Globus pallidus (tissue), 1 donor: ENCODE data around the gene PPP2R5E.

ENCODE experiments used
- DNase-seq: peaks from one replicate; pipeline ENCODE4 v3.0.0-alpha.2; 2015; ENCODE audit warnings: low spot score

PPP2R5E gene

GRCh38 chr14:63432228-63432627 is 110.9 kb downstream of the PPP2R5E start:
- peak; percentile 39 for DNase-seq

- peak; percentile 52 for DNase-seq
Measured at GRCh38 chr14:63431466-63431865, 111.7 kb downstream of the PPP2R5E start.

GRCh38 chr14:63428486-63428885 is 114.7 kb downstream of the PPP2R5E start:
- no peak for DNase-seq

GRCh38 chr14:63426838-63427352 is 116.3 kb downstream of the PPP2R5E start:
- no peak for DNase-seq

- DNase-seq, result no peak
Measured at GRCh38 chr14:63423889-63424288, 119.3 kb downstream of the PPP2R5E start.

GRCh38 chr14:63423381-63423780 is 119.8 kb downstream of the PPP2R5E start:
- no peak for DNase-seq

- DNase-seq, result no peak
Measured at GRCh38 chr14:63421919-63422318, 121.3 kb downstream of the PPP2R5E start.

GRCh38 chr14:63421226-63421625 is 122.0 kb downstream of the PPP2R5E start:
- no peak for DNase-seq

- DNase-seq, result no peak
Measured at GRCh38 chr14:63418020-63418419, 125.2 kb downstream of the PPP2R5E start.

- no peak for DNase-seq
Measured at GRCh38 chr14:63413009-63413408, 130.2 kb downstream of the PPP2R5E start.

GRCh38 chr14:63406333-63406732 is 136.8 kb downstream of the PPP2R5E start:
- no peak for DNase-seq

- no peak for DNase-seq
Measured at GRCh38 chr14:63405715-63406114, 137.5 kb downstream of the PPP2R5E start.

- DNase-seq, result no peak
Measured at GRCh38 chr14:63404906-63405305, 138.3 kb downstream of the PPP2R5E start.

- DNase-seq, result no peak
Measured at GRCh38 chr14:63401646-63402045, 141.5 kb downstream of the PPP2R5E start.

- no peak for DNase-seq
Measured at GRCh38 chr14:63398952-63399351, 144.2 kb downstream of the PPP2R5E start.

- no peak for DNase-seq
Measured at GRCh38 chr14:63394841-63395240, 148.3 kb downstream of the PPP2R5E start.

GRCh38 chr14:63394432-63394831 is 148.7 kb downstream of the PPP2R5E start:
- DNase-seq, result no peak

GRCh38 chr14:63393012-63393411 is 150.2 kb downstream of the PPP2R5E start:
- no peak for DNase-seq

- DNase-seq, result no peak
Measured at GRCh38 chr14:63392236-63392635, 150.9 kb downstream of the PPP2R5E start.

GRCh38 chr14:63388766-63389431 is 154.3 kb downstream of the PPP2R5E start:
- DNase-seq, result peak; percentile 57

- no peak for DNase-seq
Measured at GRCh38 chr14:63387711-63388110, 155.5 kb downstream of the PPP2R5E start.

- DNase-seq, result no peak
Measured at GRCh38 chr14:63383776-63384367, 159.3 kb downstream of the PPP2R5E start.

GRCh38 chr14:63378444-63378843 is 164.7 kb downstream of the PPP2R5E start:
- DNase-seq, result no peak

GRCh38 chr14:63375769-63376168 is 167.4 kb downstream of the PPP2R5E start:
- no peak for DNase-seq
